Right lobe of liver (tissue), 6 donors: ENCODE measurements around the gene ZNF827. TPM values are rescaled to one million over a fixed set of nuclear protein-coding genes. Genes with fewer than 3 reads are reported as not detected.

Experiments used
- ATAC-seq, 4 donors: fragments of 200-7000 bp; cut with Tn5 transposase; one replicate each; pipeline ENCODE4 v1.9.1; 2020; ENCODE audit warnings: mild to moderate bottlenecking in 4 of 4, moderate library complexity in 4 of 4
- DNase-seq, 3 donors: peaks; one replicate each; pipeline ENCODE4 v3.0.0-alpha.2; 2020
- H3K27ac ChIP-seq, 3 donors: fragments of 200-600 bp; one replicate each; pipeline ENCODE4 v1.8.0; 2022
- H3K27me3 ChIP-seq, 2 donors: fragments of 200-600 bp; one replicate each; pipeline ENCODE4 v1.8.0; 2022
- H3K36me3 ChIP-seq, 4 donors: fragments of 200-600 bp; sonication (generic) in 1 of 4; one replicate each; pipeline versions ENCODE4 v1.5.1 to v1.8.0; 2017 to 2022; ENCODE audit warnings: control low read depth in 1 of 4
- H3K4me1 ChIP-seq, 4 donors: fragments of 200-600 bp; sonication (generic) in 1 of 4; one replicate each; pipeline versions ENCODE4 v1.5.1 to v1.8.0; 2017 to 2022; ENCODE audit warnings: control low read depth in 1 of 4
- H3K4me3 ChIP-seq, 3 donors: fragments of 200-600 bp; one replicate each; pipeline ENCODE4 v1.8.0; 2022
- H3K9me3 ChIP-seq, 4 donors: fragments of 200-600 bp; sonication (generic) in 1 of 4; one replicate each; pipeline versions ENCODE4 v1.5.1 to v1.8.0; 2017 to 2022; ENCODE audit warnings: control low read depth in 1 of 4
- CTCF ChIP-seq, 4 donors: fragments of 200-600 bp in 3 of 4; fragments of 450-650 bp in 1 of 4; IDR thresholded peaks; one replicate each; pipeline versions ENCODE4 v1.5.1 to v1.8.0; 2016 to 2022; ENCODE audit warnings: antibody characterized with exemption in 4 of 4, mild to moderate bottlenecking in 2 of 4
- POLR2A ChIP-seq: fragments of 450-650 bp; IDR thresholded peaks from one replicate; pipeline ENCODE4 v1.6.1; 2017; ENCODE audit warnings: antibody characterized with exemption, mild to moderate bottlenecking
- WGBS: methylation state at CpG from one replicate; pipeline ENCODE4 v1.1.6; 2018; ENCODE audit warnings: low coverage, low lambda C conversion rate; ENCODE audit not compliant: insufficient coverage; ENCODE audit errors: missing lambda C conversion rate; 5-methylcytosine and 5-hydroxymethylcytosine counted together
- intact Hi-C, 2 donors: fragments of 100-400 bp; cut with DNase I; formaldehyde crosslinking; loops; one replicate each; pipeline versions ENCODE4 v1.11.2 to v1.14.1; 2022
- total RNA-seq, 6 experiments: library from RNA; depleted of rRNA in 2 of 6; stranded (reverse); fragments of >200 nt in 2 of 6; fragmentation: NEBNext Ultra II Directional in 3 of 6; extraction: Animal tissue kit (Norgen Biotek cat#: 25700) in 3 of 6; gene quantifications; one replicate each; pipeline versions ENCODE4 v1.1.0 to v1.2.4, GENCODE V29; 2016 to 2023
- donor health status: DM: no; HTN: yes; CAD: no.
- donor health status: DM: no; HTN: no; CAD: no.
- donor health status: DM: no; HTN: no; CAD: no.
- donor health status: DM: no; HTN: yes; CAD: no.
- donor health status: DM: no; HTN: yes; CAD: no.

ZNF827 gene
- total RNA-seq, 6 experiments from 2014 or later, result 0.28 to 1.6 (median 0.68) TPM

- intact Hi-C loops, result no loop called here
- Histone ChIP-seq H3K9me3 (no peaks in the 10 kb centered on the region), H3K27ac (no peak overlapping the region), H3K4me1 (no peaks in the 10 kb centered on the region), H3K27me3 (no peaks in the 10 kb centered on the region), H3K4me3 (no peak overlapping the region), H3K36me3 (no peaks in the 10 kb centered on the region)
- no peak for TF ChIP-seq CTCF (IDR thresholded peaks at IDR 0.05)
- 86% methylated on average over 10 of the region's 10 CpGs for WGBS
- no peak for ATAC-seq
- DNase-seq, result no peak
These were observed 119.3 kb downstream of the ZNF827 start for GRCh38 chr4:145819101-145819852.

- H3K36me3 ChIP-seq, result no peaks in the 10 kb centered on the region
- intact Hi-C loops, result no loop called here
- no peaks in the 10 kb centered on the region for H3K4me1 ChIP-seq
- TF ChIP-seq POLR2A, result no peak
- TF ChIP-seq CTCF (IDR thresholded peaks at IDR 0.05), result no peak
- H3K9me3 ChIP-seq, result no peaks in the 10 kb centered on the region
- no peak for ATAC-seq
- H3K27ac ChIP-seq, result no peak overlapping the region
- no peaks in the 10 kb centered on the region for H3K27me3 ChIP-seq
- 89% methylated on average over 2 of the region's 2 CpGs for WGBS
- DNase-seq, result no peak
- H3K4me3 ChIP-seq, result no peak overlapping the region
These were observed 120.6 kb downstream of the ZNF827 start for GRCh38 chr4:145818011-145818410.

GRCh38 chr4:145816091-145816490, 122.5 kb downstream of the ZNF827 start:
- Histone ChIP-seq H3K4me3 (no peak overlapping the region), H3K9me3 (no peaks in the 10 kb centered on the region), H3K27ac (no peak overlapping the region), H3K27me3 (no peaks in the 10 kb centered on the region), H3K4me1 (no peaks in the 10 kb centered on the region), H3K36me3 (no peaks in the 10 kb centered on the region)
- no peak for DNase-seq
- 84% methylated on average over 2 of the region's 3 CpGs for WGBS
- TF ChIP-seq POLR2A (no peak), CTCF (IDR thresholded peaks at IDR 0.05) (no peak)
- no peak for ATAC-seq
- intact Hi-C loops, result no loop called here

GRCh38 chr4:145815626-145816025, 123.0 kb downstream of the ZNF827 start:
- H3K27me3 ChIP-seq, result no peaks in the 10 kb centered on the region
- 78% methylated on average over 1 of the region's 1 CpG for WGBS
- H3K4me1 ChIP-seq, result no peaks in the 10 kb centered on the region
- no peak for DNase-seq
- no peak overlapping the region for H3K4me3 ChIP-seq
- no peak overlapping the region for H3K27ac ChIP-seq
- TF ChIP-seq POLR2A (no peak), CTCF (IDR thresholded peaks at IDR 0.05) (no peak)
- intact Hi-C loops, result no loop called here
- ATAC-seq, result no peak
- no peaks in the 10 kb centered on the region for H3K36me3 ChIP-seq
- H3K9me3 ChIP-seq, result no peaks in the 10 kb centered on the region
